HEK293 (cell line): ENCODE data around the gene SYNE1.

Experiments used
- CTCF ChIA-PET: fragments of 350-600 bp; formaldehyde crosslinking; extraction: SDS; loops from one replicate; lab custom pipeline; 2021; ENCODE audit warnings: antibody characterized with exemption; lab: Yijun Ruan, JAX
- POLR2A ChIA-PET: fragments of 300-600 bp; formaldehyde crosslinking; extraction: SDS; loops from one replicate; lab custom pipeline; 2020; ENCODE audit warnings: antibody characterized with exemption, inconsistent platforms; lab: Yijun Ruan, JAX
- H3K27ac ChIP-seq: fragments of 200-500 bp; sonication (Bioruptor generic); 2 replicates; pipeline ENCODE4 v1.5.1; 2014; ENCODE audit warnings: low read depth, low read length, control low read depth, inconsistent platforms; ENCODE audit errors: extremely low read depth
- H3K36me3 ChIP-seq, 2 experiments: fragments of 200-500 bp in 1 of 2; sonication (Bioruptor generic) in 1 of 2; 1 replicate in 1 of 2; 2 replicates in 1 of 2; pipeline ENCODE4 v1.5.1; 2014 to 2017; ENCODE audit warnings: inconsistent platforms in 2 of 2, low read length in 2 of 2; ENCODE audit not compliant: control insufficient read depth in 2 of 2, insufficient read depth in 1 of 2
- H3K4me1 ChIP-seq: fragments of 200-500 bp; sonication (Bioruptor generic); 2 replicates; pipeline ENCODE4 v1.5.1; 2014; ENCODE audit warnings: mild to moderate bottlenecking, low read length, inconsistent platforms; ENCODE audit not compliant: control insufficient read depth, insufficient read depth
- H3K4me3 ChIP-seq: 2 replicates; pipeline ENCODE4 v1.5.1; 2011; ENCODE audit warnings: low read depth, mild to moderate bottlenecking, control low read depth, low read length, moderate library complexity
- H3K9me3 ChIP-seq: fragments of 200-500 bp; sonication (Bioruptor generic); 2 replicates; pipeline ENCODE4 v1.5.1; 2014; ENCODE audit warnings: low read depth, low read length, inconsistent platforms; ENCODE audit not compliant: control insufficient read depth, insufficient read depth
- FEZF1 ChIP-seq: fragments of 450-650 bp; formaldehyde crosslinking; IDR thresholded peaks from 2 replicates; pipeline ENCODE4 v1.5.1; 2016; ENCODE audit warnings: missing biosample characterization, missing genetic modification characterization
- IKZF3 ChIP-seq: fragments of 450-650 bp; IDR thresholded peaks from 2 replicates; pipeline ENCODE4 v1.5.0; 2018; ENCODE audit warnings: missing biosample characterization, mild to moderate bottlenecking, missing genetic modification characterization, moderate library complexity
- KLF9 ChIP-seq: fragments of 450-650 bp; formaldehyde crosslinking; IDR thresholded peaks from 2 replicates; pipeline ENCODE4 v1.5.1; 2016; ENCODE audit warnings: missing biosample characterization, missing genetic modification characterization, low read depth
- TRIM28 ChIP-seq: IDR thresholded peaks from 2 replicates; pipeline ENCODE4 v1.6.1; 2011; ENCODE audit warnings: low read length, control low read depth, borderline replicate concordance
- ZFP37 ChIP-seq: fragments of 450-650 bp; formaldehyde crosslinking; IDR thresholded peaks from 2 replicates; pipeline ENCODE4 v1.5.1; 2016; ENCODE audit warnings: missing biosample characterization, missing genetic modification characterization
- ZNF148 ChIP-seq: fragments of 450-650 bp; formaldehyde crosslinking; IDR thresholded peaks from 2 replicates; pipeline ENCODE4 v1.5.0; 2017; ENCODE audit warnings: missing biosample characterization, missing genetic modification characterization, borderline replicate concordance
- ZNF23 ChIP-seq: fragments of 450-650 bp; formaldehyde crosslinking; IDR thresholded peaks from 2 replicates; pipeline ENCODE4 v1.5.1; 2016; ENCODE audit warnings: missing biosample characterization, missing genetic modification characterization, borderline replicate concordance
- ZNF391 ChIP-seq: fragments of 450-650 bp; formaldehyde crosslinking; IDR thresholded peaks from 2 replicates; pipeline ENCODE4 v1.5.1; 2016; ENCODE audit warnings: low read depth, missing biosample characterization, missing genetic modification characterization, borderline replicate concordance
- ZNF398 ChIP-seq: fragments of 450-650 bp; formaldehyde crosslinking; IDR thresholded peaks from 2 replicates; pipeline ENCODE4 v1.5.1; 2017; ENCODE audit warnings: missing biosample characterization, missing genetic modification characterization
- ZNF830 ChIP-seq: fragments of 450-650 bp; IDR thresholded peaks from 2 replicates; pipeline ENCODE4 v1.5.0; 2018; ENCODE audit warnings: missing biosample characterization, missing genetic modification characterization, low read depth, mild to moderate bottlenecking, moderate library complexity
- ZSCAN4 ChIP-seq: fragments of 450-650 bp; formaldehyde crosslinking; IDR thresholded peaks from 2 replicates; pipeline ENCODE4 v1.5.1; 2017; ENCODE audit warnings: missing biosample characterization, missing genetic modification characterization
- TF ChIP-seq, protein P1 (sequence below): fragments of 450-650 bp; formaldehyde crosslinking; IDR thresholded peaks from 2 replicates; pipeline ENCODE4 v1.5.1; 2016; ENCODE audit warnings: missing biosample characterization, missing genetic modification characterization
- TF ChIP-seq, protein P2 (sequence below): fragments of 450-650 bp; formaldehyde crosslinking; conservative IDR thresholded peaks from 2 replicates; pipeline ENCODE4 v1.5.1; 2016; ENCODE audit warnings: low read depth, missing biosample characterization, missing genetic modification characterization
- TF ChIP-seq, protein P3 (sequence below): fragments of 450-650 bp; formaldehyde crosslinking; conservative IDR thresholded peaks from 2 replicates; pipeline ENCODE4 v1.5.1; 2016; ENCODE audit warnings: low read depth, missing biosample characterization, missing genetic modification characterization

Gene SYNE1

DNA sequence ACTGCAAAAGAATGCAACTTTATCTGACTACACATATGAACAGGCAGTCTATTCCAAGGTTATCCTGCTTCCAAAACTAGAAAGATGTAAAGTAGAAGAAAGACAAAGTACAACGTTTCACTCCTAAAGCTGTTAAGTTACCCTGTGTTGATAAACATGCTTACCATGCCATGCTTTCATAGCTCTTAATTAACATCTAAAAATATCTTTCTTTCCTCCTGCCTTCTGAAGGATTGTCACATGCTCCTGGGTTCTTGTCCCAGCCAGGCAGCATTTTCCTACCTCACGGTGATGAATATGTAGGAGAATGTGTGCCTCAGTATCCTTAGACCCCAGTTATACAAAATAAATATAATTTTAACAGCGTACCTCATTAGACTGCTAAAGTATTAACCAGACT, 344.6 kb downstream of the SYNE1 start:
- H3K9me3 ChIP-seq: no peaks in the 10 kb centered on the region
- H3K4me3 ChIP-seq: no peak overlapping the region
- peaks cover 0 to 37% of the 10 kb centered on the region in 2 experiments; a peak in 2 of 3 replicates for H3K36me3 ChIP-seq
- POLR2A ChIA-PET: no interaction called here
- no peak overlapping the region for H3K27ac ChIP-seq
- no peaks in the 10 kb centered on the region for H3K4me1 ChIP-seq
- TF ChIP-seq ZNF398 (no peak), TRIM28 (no peak), KLF9 (tag by site-specific recombination) (no peak), ZNF23 (tag by site-specific recombination) (no peak), ZFP37 (tag by site-specific recombination) (no peak), ZNF391 (no peak), IKZF3 (tag by site-specific recombination) (no peak), ZNF148 (no peak), ZSCAN4 (tag by site-specific recombination) (no peak), ZNF830 (no peak), FEZF1 (no peak)
- TF ChIP-seq, protein P1, sequence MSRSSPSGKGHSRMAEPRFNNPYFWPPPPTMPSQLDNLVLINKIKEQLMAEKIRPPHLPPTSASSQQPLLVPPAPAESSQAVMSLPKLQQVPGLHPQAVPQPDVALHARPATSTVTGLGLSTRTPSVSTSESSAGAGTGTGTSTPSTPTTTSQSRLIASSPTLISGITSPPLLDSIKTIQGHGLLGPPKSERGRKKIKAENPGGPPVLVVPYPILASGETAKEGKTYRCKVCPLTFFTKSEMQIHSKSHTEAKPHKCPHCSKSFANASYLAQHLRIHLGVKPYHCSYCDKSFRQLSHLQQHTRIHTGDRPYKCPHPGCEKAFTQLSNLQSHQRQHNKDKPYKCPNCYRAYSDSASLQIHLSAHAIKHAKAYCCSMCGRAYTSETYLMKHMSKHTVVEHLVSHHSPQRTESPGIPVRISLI (tag by site-specific recombination): no peak
- TF ChIP-seq, protein P2, sequence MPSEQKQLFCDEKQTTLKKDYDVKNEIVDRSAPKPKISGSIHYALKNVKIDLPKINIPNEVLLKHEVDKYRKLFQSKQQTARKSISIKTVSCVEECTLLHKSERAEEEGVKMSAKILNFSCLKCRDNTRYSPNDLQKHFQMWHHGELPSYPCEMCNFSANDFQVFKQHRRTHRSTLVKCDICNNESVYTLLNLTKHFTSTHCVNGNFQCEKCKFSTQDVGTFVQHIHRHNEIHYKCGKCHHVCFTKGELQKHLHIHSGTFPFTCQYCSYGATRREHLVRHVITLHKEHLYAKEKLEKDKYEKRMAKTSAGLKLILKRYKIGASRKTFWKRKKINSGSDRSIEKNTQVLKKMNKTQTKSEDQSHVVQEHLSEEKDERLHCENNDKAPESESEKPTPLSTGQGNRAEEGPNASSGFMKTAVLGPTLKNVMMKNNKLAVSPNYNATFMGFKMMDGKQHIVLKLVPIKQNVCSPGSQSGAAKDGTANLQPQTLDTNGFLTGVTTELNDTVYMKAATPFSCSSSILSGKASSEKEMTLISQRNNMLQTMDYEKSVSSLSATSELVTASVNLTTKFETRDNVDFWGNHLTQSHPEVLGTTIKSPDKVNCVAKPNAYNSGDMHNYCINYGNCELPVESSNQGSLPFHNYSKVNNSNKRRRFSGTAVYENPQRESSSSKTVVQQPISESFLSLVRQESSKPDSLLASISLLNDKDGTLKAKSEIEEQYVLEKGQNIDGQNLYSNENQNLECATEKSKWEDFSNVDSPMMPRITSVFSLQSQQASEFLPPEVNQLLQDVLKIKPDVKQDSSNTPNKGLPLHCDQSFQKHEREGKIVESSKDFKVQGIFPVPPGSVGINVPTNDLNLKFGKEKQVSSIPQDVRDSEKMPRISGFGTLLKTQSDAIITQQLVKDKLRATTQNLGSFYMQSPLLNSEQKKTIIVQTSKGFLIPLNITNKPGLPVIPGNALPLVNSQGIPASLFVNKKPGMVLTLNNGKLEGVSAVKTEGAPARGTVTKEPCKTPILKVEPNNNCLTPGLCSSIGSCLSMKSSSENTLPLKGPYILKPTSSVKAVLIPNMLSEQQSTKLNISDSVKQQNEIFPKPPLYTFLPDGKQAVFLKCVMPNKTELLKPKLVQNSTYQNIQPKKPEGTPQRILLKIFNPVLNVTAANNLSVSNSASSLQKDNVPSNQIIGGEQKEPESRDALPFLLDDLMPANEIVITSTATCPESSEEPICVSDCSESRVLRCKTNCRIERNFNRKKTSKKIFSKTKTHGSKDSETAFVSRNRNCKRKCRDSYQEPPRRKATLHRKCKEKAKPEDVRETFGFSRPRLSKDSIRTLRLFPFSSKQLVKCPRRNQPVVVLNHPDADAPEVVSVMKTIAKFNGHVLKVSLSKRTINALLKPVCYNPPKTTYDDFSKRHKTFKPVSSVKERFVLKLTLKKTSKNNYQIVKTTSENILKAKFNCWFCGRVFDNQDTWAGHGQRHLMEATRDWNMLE: no peak
- TF ChIP-seq, protein P3, sequence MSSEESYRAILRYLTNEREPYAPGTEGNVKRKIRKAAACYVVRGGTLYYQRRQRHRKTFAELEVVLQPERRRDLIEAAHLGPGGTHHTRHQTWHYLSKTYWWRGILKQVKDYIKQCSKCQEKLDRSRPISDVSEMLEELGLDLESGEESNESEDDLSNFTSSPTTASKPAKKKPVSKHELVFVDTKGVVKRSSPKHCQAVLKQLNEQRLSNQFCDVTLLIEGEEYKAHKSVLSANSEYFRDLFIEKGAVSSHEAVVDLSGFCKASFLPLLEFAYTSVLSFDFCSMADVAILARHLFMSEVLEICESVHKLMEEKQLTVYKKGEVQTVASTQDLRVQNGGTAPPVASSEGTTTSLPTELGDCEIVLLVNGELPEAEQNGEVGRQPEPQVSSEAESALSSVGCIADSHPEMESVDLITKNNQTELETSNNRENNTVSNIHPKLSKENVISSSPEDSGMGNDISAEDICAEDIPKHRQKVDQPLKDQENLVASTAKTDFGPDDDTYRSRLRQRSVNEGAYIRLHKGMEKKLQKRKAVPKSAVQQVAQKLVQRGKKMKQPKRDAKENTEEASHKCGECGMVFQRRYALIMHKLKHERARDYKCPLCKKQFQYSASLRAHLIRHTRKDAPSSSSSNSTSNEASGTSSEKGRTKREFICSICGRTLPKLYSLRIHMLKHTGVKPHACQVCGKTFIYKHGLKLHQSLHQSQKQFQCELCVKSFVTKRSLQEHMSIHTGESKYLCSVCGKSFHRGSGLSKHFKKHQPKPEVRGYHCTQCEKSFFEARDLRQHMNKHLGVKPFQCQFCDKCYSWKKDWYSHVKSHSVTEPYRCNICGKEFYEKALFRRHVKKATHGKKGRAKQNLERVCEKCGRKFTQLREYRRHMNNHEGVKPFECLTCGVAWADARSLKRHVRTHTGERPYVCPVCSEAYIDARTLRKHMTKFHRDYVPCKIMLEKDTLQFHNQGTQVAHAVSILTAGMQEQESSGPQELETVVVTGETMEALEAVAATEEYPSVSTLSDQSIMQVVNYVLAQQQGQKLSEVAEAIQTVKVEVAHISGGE (tag by site-specific recombination): no peak
- TF ChIP-seq, all 188 proteins: peak for 0
- CTCF ChIA-PET: interaction anchor here (0.7 to 2.1 kb wide), 2 partner anchors 46 to 1394 kb away, joined by 3 to 8 read pairs; no protein-coding TSS in a partner anchor
